H1 (cell line): Measurements from ENCODE around the gene FLVCR2. TPM values are rescaled to one million over a fixed set of nuclear protein-coding genes. Genes with fewer than 3 reads are reported as not detected.

Experiments
- CREB1 ChIP-seq: IDR thresholded peaks from 2 replicates; pipeline ENCODE4 v1.6.1; 2012; ENCODE audit warnings: inconsistent platforms
- CTCF ChIP-seq, 3 experiments: IDR thresholded peaks; 1 replicate in 2 of 3; 2 replicates in 1 of 3; pipeline versions ENCODE4 v1.5.1 to v1.6.1; 2011; ENCODE audit warnings: low read length in 3 of 3, mild to moderate bottlenecking in 3 of 3, inconsistent platforms in 2 of 3, low read depth in 1 of 3, moderate library complexity in 1 of 3; ENCODE audit not compliant: insufficient read depth in 1 of 3; ENCODE audit errors: control extremely low read depth in 1 of 3
- HDAC2 ChIP-seq, 2 experiments: fragments of 300-600 bp in 1 of 2; sonication (generic) in 1 of 2; IDR thresholded peaks; 2 replicates each; pipeline ENCODE4 v1.6.1; 2011 to 2012; ENCODE audit warnings: low read depth in 2 of 2, low read length in 2 of 2, mild to moderate bottlenecking in 2 of 2, moderate library complexity in 2 of 2, borderline replicate concordance in 1 of 2, inconsistent platforms in 1 of 2
- HDAC6 ChIP-seq: IDR thresholded peaks from one replicate; pipeline ENCODE4 v1.7.1; 2012; ENCODE audit warnings: low read depth, mild to moderate bottlenecking, inconsistent platforms, low read length, moderate library complexity
- JUND ChIP-seq: IDR thresholded peaks from 2 replicates; pipeline ENCODE4 v1.6.1; 2011; ENCODE audit warnings: mild to moderate bottlenecking, improper control_type of control experiment, low read length
- KDM4A ChIP-seq: IDR thresholded peaks from one replicate; pipeline ENCODE4 v1.7.1; 2012; ENCODE audit warnings: low read depth, mild to moderate bottlenecking, moderate library complexity, low read length, inconsistent platforms; ENCODE audit not compliant: severe bottlenecking
- NANOG ChIP-seq: IDR thresholded peaks from 2 replicates; pipeline ENCODE4 v1.6.1; 2011; ENCODE audit warnings: low read length, low read depth, mild to moderate bottlenecking, inconsistent platforms; ENCODE audit not compliant: insufficient read depth, poor library complexity, severe bottlenecking
- NRF1 ChIP-seq: IDR thresholded peaks from 2 replicates; pipeline ENCODE4 v1.6.1; 2011; ENCODE audit warnings: mild to moderate bottlenecking, low read depth, low read length, improper control_type of control experiment
- PHF8 ChIP-seq: fragments of 200-600 bp; sonication (generic); conservative IDR thresholded peaks from 2 replicates; pipeline ENCODE4 v1.7.1; 2012; ENCODE audit warnings: low read depth, mild to moderate bottlenecking, inconsistent platforms, low read length, moderate library complexity
- POLR2A ChIP-seq, 2 experiments: IDR thresholded peaks; 1 replicate in 1 of 2; 2 replicates in 1 of 2; pipeline ENCODE4 v1.6.1; 2011; ENCODE audit warnings: low read depth in 2 of 2, low read length in 2 of 2, mild to moderate bottlenecking in 2 of 2; ENCODE audit errors: control extremely low read depth in 1 of 2
- POU5F1 ChIP-seq: IDR thresholded peaks from 2 replicates; pipeline ENCODE4 v1.6.1; 2011; ENCODE audit warnings: low read depth, mild to moderate bottlenecking, low read length, moderate library complexity
- RFX5 ChIP-seq: IDR thresholded peaks from 2 replicates; pipeline ENCODE4 v1.6.1; 2011; ENCODE audit warnings: low read depth, low read length, improper control_type of control experiment, borderline replicate concordance
- RXRA ChIP-seq: IDR thresholded peaks from 2 replicates; pipeline ENCODE4 v1.6.1; 2011; ENCODE audit warnings: low read depth, mild to moderate bottlenecking, low read length, moderate library complexity; ENCODE audit not compliant: insufficient read depth
- SIN3A ChIP-seq, 2 experiments: IDR thresholded peaks in 1 of 2; conservative IDR thresholded peaks in 1 of 2; 2 replicates each; pipeline ENCODE4 v1.6.1; 2011 to 2012; ENCODE audit warnings: low read length in 2 of 2, improper control_type of control experiment in 1 of 2, low read depth in 1 of 2, mild to moderate bottlenecking in 1 of 2
- SIRT6 ChIP-seq: IDR thresholded peaks from one replicate; pipeline ENCODE4 v1.7.1; 2012; ENCODE audit warnings: low read length, inconsistent platforms
- TAF7 ChIP-seq: optimal IDR thresholded peaks from 2 replicates; pipeline ENCODE3; 2011; ENCODE audit warnings: low read depth, mild to moderate bottlenecking, inconsistent platforms, low read length, moderate library complexity, borderline replicate concordance
- TBP ChIP-seq: IDR thresholded peaks from 2 replicates; pipeline ENCODE4 v1.6.1; 2011; ENCODE audit warnings: low read depth, low read length, improper control_type of control experiment
- YY1 ChIP-seq: IDR thresholded peaks from 2 replicates; pipeline ENCODE4 v1.6.1; 2011; ENCODE audit warnings: low read depth, mild to moderate bottlenecking, low read length
- polyA plus RNA-seq, 7 experiments: library from polyadenylated mRNA; depleted of rRNA in 3 of 7; stranded (reverse) in 5 of 7; unstranded in 2 of 7; fragments of >200 nt in 5 of 7; fragments of 200-250 nt in 2 of 7; gene quantifications; 1 replicate in 5 of 7; 2 replicates in 1 of 7; 4 replicates in 1 of 7; pipeline versions ENCODE4 v1.2.1 to v1.2.3, GENCODE V29; 2011 to 2013; ENCODE audit warnings: missing spikeins in 2 of 7, mixed read lengths in 2 of 7
- total RNA-seq: library from RNA; stranded (reverse); fragmentation: NEBNext Ultra II Directional; extraction: Animal tissue kit (Norgen Biotek cat#: 25700); gene quantifications from 2 replicates; pipeline ENCODE4 v1.2.1, GENCODE V29; 2021
- TF ChIP-seq, protein P1 (sequence below): IDR thresholded peaks from 2 replicates; pipeline ENCODE4 v1.6.1; 2011; ENCODE audit warnings: low read length, improper control_type of control experiment
- TF ChIP-seq, protein P2 (sequence below): IDR thresholded peaks from 2 replicates; pipeline ENCODE4 v1.6.1; 2012; ENCODE audit warnings: inconsistent platforms

The FLVCR2 gene
- total and polyA plus RNA-seq, 2 of the 8 experiments (the other 6 are each of a cell fraction or from before 2014, with no cell fraction given) = 7.1 to 8.2 TPM

DNA sequence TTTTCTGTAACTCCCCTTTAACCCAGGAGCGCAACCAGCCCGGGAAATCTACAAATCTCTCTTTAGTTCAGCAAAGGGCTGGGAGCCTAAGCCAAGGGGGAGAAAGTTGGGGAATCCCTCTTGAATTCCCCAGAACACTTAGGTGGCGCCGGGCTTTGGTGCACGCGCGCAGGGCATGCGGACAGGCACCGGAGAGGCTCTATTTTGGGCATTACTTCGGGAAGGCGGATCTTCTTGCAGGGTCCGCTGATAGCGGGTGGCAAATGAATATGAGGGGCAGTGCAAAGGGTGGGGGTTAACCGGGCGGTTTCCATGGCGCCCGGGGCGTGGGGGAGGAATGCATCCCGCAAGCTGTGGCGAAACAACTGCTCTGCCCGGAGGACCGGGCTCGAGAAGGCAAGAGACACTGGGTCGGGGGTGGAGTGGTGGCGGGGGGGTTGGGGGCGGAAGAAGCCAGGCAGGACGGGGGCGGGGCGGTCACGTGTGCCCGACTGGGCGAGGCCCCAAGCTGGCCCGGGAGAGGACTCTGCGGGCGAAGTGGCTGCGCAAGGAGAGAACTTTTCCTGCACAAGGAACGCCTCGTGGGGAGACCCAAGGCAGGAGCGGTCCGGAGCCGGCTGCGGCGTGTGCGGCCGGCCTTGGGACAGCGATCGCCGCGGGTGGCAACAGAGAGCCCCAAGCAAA, at the start of gene FLVCR2 (continued):
- TF ChIP-seq RFX5 (no peak), POLR2A (IDR thresholded peaks at IDR 0.05; ENCODE audit: control extremely low read depth in 1 of 2, low read depth in 2 of 2, low read length in 2 of 2) (no peak), YY1 (no peak), SIRT6 (no peak), CTCF (IDR thresholded peaks at IDR 0.05; ENCODE audit: control extremely low read depth in 1 of 3, insufficient read depth in 1 of 3, low read depth in 1 of 3, low read length in 3 of 3) (no peak), HDAC6 (no peak), KDM4A (peak; percentile 74), POU5F1 (no peak), RXRA (no peak), NRF1 (no peak), SIN3A (conservative IDR thresholded peaks at IDR 0.05 in 1 of 2, IDR thresholded peaks at IDR 0.05 in 1 of 2; ENCODE audit: low read depth in 1 of 2, low read length in 2 of 2) (peak in 1 of 2 experiments; percentile 13; a peak in 1 of 4 replicates), JUND (no peak), HDAC2 (IDR thresholded peaks at IDR 0.05; ENCODE audit: borderline replicate concordance in 1 of 2, low read depth in 2 of 2, low read length in 2 of 2) (peak in 1 of 2 experiments; percentile 20; a peak in 1 of 4 replicates), CREB1 (no peak), TAF7 (no peak), PHF8 (peak; percentile 58; the same call in 1 of the 2 replicates), TBP (no peak), NANOG (no peak)
- TF ChIP-seq, protein P1, sequence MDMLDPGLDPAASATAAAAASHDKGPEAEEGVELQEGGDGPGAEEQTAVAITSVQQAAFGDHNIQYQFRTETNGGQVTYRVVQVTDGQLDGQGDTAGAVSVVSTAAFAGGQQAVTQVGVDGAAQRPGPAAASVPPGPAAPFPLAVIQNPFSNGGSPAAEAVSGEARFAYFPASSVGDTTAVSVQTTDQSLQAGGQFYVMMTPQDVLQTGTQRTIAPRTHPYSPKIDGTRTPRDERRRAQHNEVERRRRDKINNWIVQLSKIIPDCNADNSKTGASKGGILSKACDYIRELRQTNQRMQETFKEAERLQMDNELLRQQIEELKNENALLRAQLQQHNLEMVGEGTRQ = peak; percentile 61
- TF ChIP-seq, protein P2, sequence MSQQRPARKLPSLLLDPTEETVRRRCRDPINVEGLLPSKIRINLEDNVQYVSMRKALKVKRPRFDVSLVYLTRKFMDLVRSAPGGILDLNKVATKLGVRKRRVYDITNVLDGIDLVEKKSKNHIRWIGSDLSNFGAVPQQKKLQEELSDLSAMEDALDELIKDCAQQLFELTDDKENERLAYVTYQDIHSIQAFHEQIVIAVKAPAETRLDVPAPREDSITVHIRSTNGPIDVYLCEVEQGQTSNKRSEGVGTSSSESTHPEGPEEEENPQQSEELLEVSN = peak; percentile 23; the same call in 1 of the 2 replicates
